ENCODE measurements around the gene SYNGAP1.
A peak's percentile ranks its signal among the peaks of the same experiment; 100 is the strongest.

SYNGAP1 gene

GRCh38 chr6:33421344-33421643 lies 1.4 kb downstream of the SYNGAP1 start:
- DNase-seq (ENCODE audit: low read depth), result no peak

DNA sequence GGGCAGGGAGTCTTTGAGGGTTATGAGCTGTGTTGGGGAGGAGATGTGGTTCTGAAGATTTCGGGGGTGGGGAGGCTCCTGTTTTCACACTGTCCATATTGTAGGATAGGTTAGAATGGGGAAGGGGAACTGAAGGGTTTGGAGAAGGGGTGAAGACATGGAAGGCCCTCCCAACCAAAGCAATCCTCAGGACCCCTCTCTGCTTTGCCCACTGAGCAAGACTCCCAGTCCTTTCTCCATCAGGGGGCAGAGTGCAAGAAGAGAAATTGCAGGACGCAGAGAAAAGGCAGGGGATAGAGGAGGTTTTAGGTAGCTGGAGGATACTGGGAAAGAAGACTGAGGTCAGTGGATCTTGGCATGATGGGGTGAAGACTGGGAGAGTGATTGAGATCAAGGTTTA lies 3.9 kb downstream of the SYNGAP1 start:
- DNase-seq (ENCODE audit: low read depth), result no peak

GRCh38 chr6:33424855-33425667 lies 5.2 kb downstream of the SYNGAP1 start:
- no peak for DNase-seq (ENCODE audit: low read depth)

DNA sequence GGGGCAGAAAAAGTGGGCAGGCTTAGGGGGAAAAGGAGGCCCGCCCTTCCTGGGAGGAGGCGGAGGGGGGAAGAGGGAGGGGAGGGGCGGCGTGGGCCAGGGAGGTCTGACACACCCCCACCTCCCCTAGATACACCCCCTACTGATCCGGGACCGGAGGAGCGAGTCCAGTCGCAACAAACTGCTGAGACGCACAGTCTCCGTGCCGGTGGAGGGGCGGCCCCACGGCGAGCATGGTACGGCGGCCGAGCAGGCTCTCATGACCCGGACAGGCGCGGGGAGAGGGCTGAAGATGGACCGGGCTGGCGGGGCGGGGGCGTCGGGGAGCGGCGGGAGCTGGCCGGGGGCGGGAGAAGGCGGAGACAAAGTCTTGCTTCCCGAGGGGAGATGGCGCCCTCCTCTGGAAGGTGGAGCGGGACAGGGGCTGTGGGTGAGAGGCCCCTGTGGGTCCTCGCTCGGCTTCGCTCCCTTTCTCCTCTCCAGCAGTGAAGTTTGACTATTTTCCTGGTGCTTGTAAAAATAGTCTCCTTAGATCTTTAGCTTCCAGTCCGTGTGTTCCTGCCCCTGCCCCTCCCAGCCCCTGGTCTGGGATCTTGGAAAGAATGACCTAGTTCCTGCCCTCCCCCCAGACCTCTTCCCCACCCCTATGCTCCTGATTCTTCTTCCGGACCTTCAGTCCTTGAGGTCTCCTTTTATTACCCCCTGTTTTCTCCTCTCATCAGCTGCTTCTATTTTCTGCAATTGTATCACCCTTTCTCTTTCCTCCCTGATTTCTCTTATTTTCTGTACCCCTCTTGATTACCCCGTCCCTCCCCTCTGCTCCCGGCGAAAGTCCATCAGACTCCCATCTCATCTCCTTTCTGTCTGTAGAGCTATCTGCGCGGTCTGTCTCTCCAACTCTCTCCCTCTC lies 6.1 kb downstream of the SYNGAP1 start:
- DNase-seq (ENCODE audit: low read depth), result peak; percentile 84

GRCh38 chr6:33426590-33427511 lies 7.0 kb downstream of the SYNGAP1 start:
- DNase-seq (ENCODE audit: low read depth), result no peak

DNA sequence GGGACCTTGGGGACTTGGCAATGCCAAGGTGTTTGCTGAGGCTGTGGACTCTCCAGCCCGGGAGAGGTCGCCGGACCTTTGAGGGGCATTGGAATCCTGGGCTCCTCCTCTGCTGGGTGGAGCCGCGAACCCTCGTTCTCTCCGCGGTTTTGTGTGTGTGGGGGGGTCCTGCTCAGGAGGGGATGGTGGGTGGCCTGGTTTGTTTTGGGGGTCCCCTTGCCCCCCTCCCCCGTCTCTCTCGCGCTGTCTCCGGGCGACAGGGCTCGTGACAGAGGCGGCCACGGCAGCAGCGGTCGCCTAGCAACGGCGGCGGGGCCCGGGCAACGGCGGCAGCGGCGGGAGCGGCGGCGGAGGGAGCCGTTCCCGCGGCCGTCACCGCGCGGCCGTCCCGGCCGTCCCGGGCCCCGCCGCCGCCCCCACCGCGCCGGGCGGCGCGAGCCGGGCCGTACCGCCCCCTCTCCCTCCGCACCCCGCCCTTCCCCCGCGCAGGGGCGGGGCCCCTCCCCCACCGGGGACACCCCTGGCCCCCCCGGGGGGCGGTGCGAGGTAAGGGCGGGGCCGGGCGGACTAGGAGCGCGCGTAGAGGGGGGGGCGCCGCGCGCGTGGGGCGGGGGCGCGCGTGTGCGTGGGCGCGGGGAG lies 7.8 kb downstream of the SYNGAP1 start:
- DNase-seq (ENCODE audit: low read depth), result peak; percentile 39

- DNase-seq (ENCODE audit: low read depth), result peak; percentile 42
Measured at GRCh38 chr6:33428224-33428965, 8.5 kb downstream of the SYNGAP1 start.

DNA sequence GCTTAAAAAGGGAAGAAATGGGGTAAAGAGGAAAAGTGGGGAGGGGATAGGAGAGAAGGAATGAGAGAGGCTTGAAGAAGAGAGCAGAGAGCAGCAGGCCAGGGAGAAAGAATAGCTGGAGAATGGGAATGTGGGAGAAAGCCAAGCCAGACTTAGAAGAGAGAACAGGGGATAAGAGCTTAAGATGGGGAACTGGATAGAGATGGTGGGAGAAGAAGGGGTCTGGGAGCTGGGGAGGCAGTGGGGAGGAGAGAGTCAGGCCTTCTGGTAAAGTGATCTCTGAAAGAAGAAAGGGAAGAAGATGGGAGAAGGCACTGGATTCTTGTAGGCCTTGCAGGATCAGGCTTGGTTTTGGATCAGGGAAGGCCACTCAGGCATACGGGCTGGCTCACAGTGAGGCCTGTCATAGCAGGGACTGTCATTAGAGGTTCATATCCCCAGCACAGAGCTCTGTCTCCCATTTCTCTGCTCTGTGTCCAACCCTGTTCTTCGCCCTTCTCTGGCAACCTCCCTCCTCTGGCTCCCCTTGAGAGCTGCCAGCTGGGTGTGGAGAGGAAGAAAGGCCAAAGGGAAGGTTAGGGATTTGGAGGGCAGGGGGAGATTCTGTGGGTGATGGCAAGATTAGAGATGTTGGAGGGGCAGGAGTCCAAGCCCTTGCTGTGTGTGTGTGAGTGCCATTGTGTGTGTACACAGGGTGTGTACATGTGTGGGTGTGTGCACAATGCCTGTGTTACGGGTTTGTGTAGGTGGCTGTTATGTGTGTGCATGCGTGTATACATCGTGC lies 9.3 kb downstream of the SYNGAP1 start:
- DNase-seq (ENCODE audit: low read depth), result no peak

DNA sequence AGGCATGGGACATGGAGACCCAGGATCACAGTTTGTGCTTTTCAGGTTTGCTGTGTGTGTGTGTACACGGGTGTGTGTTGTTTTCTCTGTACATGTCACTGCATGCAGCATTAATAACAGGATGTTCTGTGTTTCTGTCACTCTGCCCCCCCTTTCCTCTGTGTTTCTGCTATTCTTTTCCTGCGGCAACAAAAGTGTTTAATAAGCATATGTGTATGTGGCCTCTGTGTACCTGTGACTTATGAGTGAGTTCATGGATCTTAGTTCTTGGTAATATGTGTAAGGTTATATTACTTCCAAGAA lies 9.8 kb downstream of the SYNGAP1 start:
- DNase-seq (ENCODE audit: low read depth), result no peak

DNA sequence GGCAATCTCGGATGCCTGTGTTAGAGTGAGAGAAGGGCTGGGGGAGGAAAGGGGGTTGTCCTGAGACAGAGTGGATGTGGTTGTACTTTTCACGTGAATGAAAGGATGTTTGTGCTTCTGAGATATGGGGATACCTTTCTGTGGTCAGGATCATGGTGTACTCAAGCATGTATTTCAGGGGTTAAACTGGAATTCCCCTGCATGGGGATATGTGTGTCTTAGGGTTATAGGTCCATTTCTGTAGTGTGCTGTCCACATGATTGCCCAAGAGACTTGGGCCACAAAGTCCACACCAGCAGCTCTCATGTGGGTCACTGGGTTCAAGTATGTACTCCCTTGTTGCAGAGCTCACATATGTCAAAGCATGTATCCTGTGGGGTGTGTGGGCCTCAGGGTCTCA lies 10.5 kb downstream of the SYNGAP1 start:
- DNase-seq (ENCODE audit: low read depth), result no peak

GRCh38 chr6:33430991-33431879 lies 11.4 kb downstream of the SYNGAP1 start:
- DNase-seq (ENCODE audit: low read depth), result peak; percentile 76

GRCh38 chr6:33431880-33432541 lies 12.1 kb downstream of the SYNGAP1 start:
- no peak for DNase-seq (ENCODE audit: low read depth)

GRCh38 chr6:33432546-33432945 lies 12.7 kb downstream of the SYNGAP1 start:
- DNase-seq (ENCODE audit: low read depth), result no peak

DNA sequence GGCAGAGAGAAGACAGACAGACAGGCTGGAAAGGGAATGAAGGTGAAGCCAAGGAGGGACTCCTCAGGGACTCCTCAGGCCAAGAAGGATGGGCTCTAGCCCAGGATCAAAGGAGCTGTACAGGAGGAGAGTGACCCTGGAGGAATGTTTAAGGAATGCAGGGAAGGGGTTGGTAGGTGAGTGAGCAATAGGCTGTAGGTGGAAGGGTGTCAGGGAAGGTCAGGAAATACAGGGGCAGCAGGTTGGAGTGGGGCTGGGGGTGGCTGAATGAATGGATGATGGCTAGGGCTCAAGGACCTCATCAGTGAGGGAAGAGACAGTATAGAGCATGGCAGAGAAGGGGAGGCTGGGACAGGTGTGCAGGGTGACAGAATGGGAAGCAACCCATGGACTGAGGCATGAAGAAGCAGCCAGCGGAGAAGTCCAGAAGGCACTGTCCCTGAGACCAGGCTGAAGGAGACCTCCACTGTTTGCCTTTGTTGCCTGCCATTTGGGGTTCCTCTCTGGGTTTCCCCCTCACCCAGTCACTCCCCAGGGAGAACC lies 13.2 kb downstream of the SYNGAP1 start:
- no peak for DNase-seq (ENCODE audit: low read depth)

GRCh38 chr6:33433544-33434191 lies 13.8 kb downstream of the SYNGAP1 start:
- peak; percentile 40 for DNase-seq (ENCODE audit: low read depth)

GRCh38 chr6:33434961-33435360 lies 15.1 kb downstream of the SYNGAP1 start:
- no peak for DNase-seq (ENCODE audit: low read depth)

DNA sequence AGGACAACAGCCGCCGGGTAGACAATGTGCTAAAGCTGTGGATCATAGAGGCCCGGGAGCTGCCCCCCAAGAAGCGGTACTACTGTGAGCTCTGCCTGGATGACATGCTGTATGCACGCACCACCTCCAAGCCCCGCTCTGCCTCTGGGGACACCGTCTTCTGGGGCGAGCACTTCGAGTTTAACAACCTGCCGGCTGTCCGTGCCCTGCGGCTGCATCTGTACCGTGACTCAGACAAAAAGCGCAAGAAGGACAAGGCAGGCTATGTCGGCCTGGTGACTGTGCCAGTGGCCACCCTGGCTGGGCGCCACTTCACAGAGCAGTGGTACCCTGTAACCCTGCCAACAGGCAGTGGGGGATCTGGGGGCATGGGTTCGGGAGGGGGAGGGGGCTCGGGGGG lies 17.8 kb downstream of the SYNGAP1 start:
- no peak for DNase-seq (ENCODE audit: low read depth)

Data from EH (cell line).